DOHH2 (cell line): ENCODE results near the gene VWA3B.
A peak's percentile ranks its signal among the peaks of the same experiment; 100 is the strongest.
"Not testable (repeated sequence)": the region's sequence is repeated elsewhere in the genome, so short reads cannot be mapped to it uniquely, and the experiment has no call there.

Experiments
- H3F3A ChIP-seq: fragments of 200-600 bp; sonication (generic), shearing (Covaris generic); 2 replicates; pipeline ENCODE4 v1.6.0; 2016; ENCODE audit warnings: antibody characterized with exemption, mild to moderate bottlenecking; ENCODE audit not compliant: control insufficient read depth, insufficient read depth
- H3K27ac ChIP-seq: fragments of 200-600 bp; sonication (generic); 2 replicates; pipeline ENCODE4 v1.5.1; 2014; ENCODE audit warnings: low read depth, mild to moderate bottlenecking, low read length, moderate library complexity
- H3K27me3 ChIP-seq: fragments of 200-600 bp; sonication (generic); 2 replicates; pipeline ENCODE4 v1.6.1; 2014; ENCODE audit warnings: mild to moderate bottlenecking, low read length, mixed read lengths; ENCODE audit not compliant: control insufficient read depth
- H3K36me3 ChIP-seq: fragments of 200-600 bp; sonication (generic); 2 replicates; pipeline ENCODE4 v1.6.1; 2014; ENCODE audit warnings: mild to moderate bottlenecking, low read length, moderate library complexity, mixed read lengths; ENCODE audit not compliant: control insufficient read depth
- H3K4me1 ChIP-seq: fragments of 200-600 bp; sonication (generic); 2 replicates; pipeline ENCODE4 v1.6.1; 2014; ENCODE audit warnings: mild to moderate bottlenecking, low read length, mixed read lengths; ENCODE audit not compliant: control insufficient read depth
- H3K4me2 ChIP-seq: fragments of 200-600 bp; sonication (generic); 2 replicates; pipeline ENCODE4 v1.6.0; 2014; ENCODE audit warnings: mild to moderate bottlenecking, low read length, moderate library complexity
- H3K4me3 ChIP-seq: fragments of 200-600 bp; sonication (generic); 2 replicates; pipeline ENCODE4 v1.5.1; 2014; ENCODE audit warnings: mild to moderate bottlenecking, low read length, mixed read lengths
- H3K79me2 ChIP-seq: fragments of 200-600 bp; sonication (generic); 2 replicates; pipeline ENCODE4 v1.6.1; 2014; ENCODE audit warnings: mild to moderate bottlenecking, low read length, mixed read lengths; ENCODE audit not compliant: control insufficient read depth
- H3K9me2 ChIP-seq: fragments of 200-600 bp; sonication (generic); replicated peaks from 2 replicates; pipeline ENCODE4 v1.6.1; 2014; ENCODE audit warnings: mild to moderate bottlenecking, low read length, mixed read lengths; ENCODE audit not compliant: control insufficient read depth
- H3K9me3 ChIP-seq: fragments of 200-600 bp; sonication (generic); 2 replicates; pipeline ENCODE4 v1.6.1; 2014; ENCODE audit warnings: antibody characterized with exemption, low read length, mixed read lengths; ENCODE audit not compliant: control insufficient read depth, insufficient read depth
- H4K20me1 ChIP-seq: fragments of 200-600 bp; sonication (generic); 2 replicates; pipeline ENCODE4 v1.6.0; 2014; ENCODE audit warnings: low read depth, mild to moderate bottlenecking, antibody characterized with exemption, low read length, moderate library complexity; ENCODE audit not compliant: control insufficient read depth, insufficient read depth
- EZH2phosphoT487 ChIP-seq: fragments of 200-600 bp; sonication (generic); IDR thresholded peaks from 2 replicates; pipeline ENCODE4 v1.6.1; 2017; ENCODE audit warnings: borderline replicate concordance, mild to moderate bottlenecking, antibody characterized with exemption, low read length, moderate library complexity, mixed read lengths
- TF ChIP-seq, protein P1 (sequence below): fragments of 200-600 bp; sonication (generic); IDR thresholded peaks from one replicate; pipeline ENCODE4 v1.5.1; 2014; ENCODE audit warnings: antibody characterized with exemption, mild to moderate bottlenecking, low read depth, low read length; ENCODE audit not compliant: poor library complexity, severe bottlenecking

Gene VWA3B

DNA sequence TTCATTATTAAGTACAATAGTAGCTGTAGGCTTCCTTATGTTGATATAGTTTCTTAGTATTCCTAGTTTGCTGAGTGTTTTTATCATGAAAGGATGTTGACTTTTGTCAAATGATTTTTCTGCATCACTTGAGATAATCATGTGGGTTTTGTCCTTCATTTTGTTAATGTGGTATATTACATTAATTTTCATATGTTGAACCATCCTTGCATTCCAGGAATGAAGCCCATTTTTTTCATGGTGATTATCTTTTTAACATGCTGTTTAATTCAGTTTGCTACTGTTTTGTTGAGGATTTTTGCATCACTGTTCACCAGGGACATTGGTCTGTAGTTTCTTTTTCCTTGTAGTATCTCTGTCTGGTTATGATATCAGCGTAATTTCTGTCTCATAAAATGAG, 176.4 kb downstream of the VWA3B start:
- Histone ChIP-seq H3K36me3 (no peaks in the 10 kb centered on the region), H3K27me3 (0 out of 2 replicates have a peak, but pooled peaks cover 5% of the 10 kb centered on the region), H3K9me3 (peaks cover 11% of the 10 kb centered on the region), H3K79me2 (no peaks in the 10 kb centered on the region), H4K20me1 (no peaks in the 10 kb centered on the region), H3K4me3 (no peak overlapping the region), H3F3A (no peaks in the 10 kb centered on the region), H3K27ac (no peak overlapping the region), H3K4me1 (no peaks in the 10 kb centered on the region), H3K4me2 (no peak overlapping the region), H3K9me2 (no peaks in the 10 kb centered on the region)
- no peak for TF ChIP-seq EZH2phosphoT487
- TF ChIP-seq, protein P1, sequence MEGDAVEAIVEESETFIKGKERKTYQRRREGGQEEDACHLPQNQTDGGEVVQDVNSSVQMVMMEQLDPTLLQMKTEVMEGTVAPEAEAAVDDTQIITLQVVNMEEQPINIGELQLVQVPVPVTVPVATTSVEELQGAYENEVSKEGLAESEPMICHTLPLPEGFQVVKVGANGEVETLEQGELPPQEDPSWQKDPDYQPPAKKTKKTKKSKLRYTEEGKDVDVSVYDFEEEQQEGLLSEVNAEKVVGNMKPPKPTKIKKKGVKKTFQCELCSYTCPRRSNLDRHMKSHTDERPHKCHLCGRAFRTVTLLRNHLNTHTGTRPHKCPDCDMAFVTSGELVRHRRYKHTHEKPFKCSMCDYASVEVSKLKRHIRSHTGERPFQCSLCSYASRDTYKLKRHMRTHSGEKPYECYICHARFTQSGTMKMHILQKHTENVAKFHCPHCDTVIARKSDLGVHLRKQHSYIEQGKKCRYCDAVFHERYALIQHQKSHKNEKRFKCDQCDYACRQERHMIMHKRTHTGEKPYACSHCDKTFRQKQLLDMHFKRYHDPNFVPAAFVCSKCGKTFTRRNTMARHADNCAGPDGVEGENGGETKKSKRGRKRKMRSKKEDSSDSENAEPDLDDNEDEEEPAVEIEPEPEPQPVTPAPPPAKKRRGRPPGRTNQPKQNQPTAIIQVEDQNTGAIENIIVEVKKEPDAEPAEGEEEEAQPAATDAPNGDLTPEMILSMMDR = no peak

DNA sequence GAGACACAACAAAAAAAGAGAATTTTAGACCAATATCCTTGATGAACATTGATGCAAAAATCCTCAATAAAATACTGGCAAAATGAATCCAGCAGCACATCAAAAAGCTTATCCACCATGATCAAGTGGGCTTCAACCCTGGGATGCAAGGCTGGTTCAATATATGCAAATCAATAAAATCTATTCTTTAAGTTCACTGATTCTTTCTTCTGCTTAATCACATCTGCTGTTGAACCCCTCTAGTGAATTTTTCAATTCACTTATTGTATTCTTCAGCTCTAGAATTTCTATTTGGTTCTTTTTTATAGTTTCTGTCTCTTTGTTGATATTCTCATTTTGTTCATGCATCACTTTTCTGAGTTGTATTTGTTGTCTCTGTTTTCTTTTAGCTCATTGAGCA, 181.3 kb downstream of the VWA3B start:
- not testable (repeated sequence) for H3K27ac ChIP-seq, H3K79me2 ChIP-seq, H3K4me1 ChIP-seq

DNA sequence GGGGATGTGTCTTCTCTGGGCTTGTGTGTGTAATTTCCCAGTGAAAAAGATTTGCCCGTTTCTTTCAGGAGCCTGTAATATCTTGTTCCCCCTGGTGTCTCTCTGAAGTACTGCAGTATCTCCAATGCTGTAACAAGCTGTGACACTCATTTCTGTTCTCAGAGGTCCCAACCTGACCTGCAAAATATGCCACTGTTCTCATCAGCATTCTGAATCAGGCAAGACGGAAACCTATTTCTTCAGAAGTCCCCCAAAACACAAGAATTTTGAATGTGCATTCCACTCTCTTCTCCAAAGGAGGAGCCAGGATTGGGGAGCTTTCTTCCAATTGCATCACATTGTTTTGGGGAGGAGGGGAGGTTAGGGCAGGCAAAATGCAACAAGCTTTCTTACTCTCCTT, 182.3 kb downstream of the VWA3B start:
- no peaks in the 10 kb centered on the region; the same call in 1 of the 2 replicates for H3K27me3 ChIP-seq
- no peaks in the 10 kb centered on the region for H3K9me2 ChIP-seq
- H3F3A ChIP-seq = no peaks in the 10 kb centered on the region
- TF ChIP-seq EZH2phosphoT487 = no peak
- TF ChIP-seq, protein P1 = peak; percentile 84
- H3K9me3 ChIP-seq = peaks cover 3% of the 10 kb centered on the region
- no peaks in the 10 kb centered on the region for H3K4me1 ChIP-seq
- no peak overlapping the region for H3K4me2 ChIP-seq
- H4K20me1 ChIP-seq = no peaks in the 10 kb centered on the region
- no peak overlapping the region for H3K4me3 ChIP-seq
- no peak overlapping the region for H3K27ac ChIP-seq
- no peaks in the 10 kb centered on the region for H3K36me3 ChIP-seq
- no peaks in the 10 kb centered on the region for H3K79me2 ChIP-seq

More for the DNA sequence above, 181.3 kb downstream of the VWA3B start:
- H3K27me3 ChIP-seq, H4K20me1 ChIP-seq, H3F3A ChIP-seq, H3K9me3 ChIP-seq, H3K9me2 ChIP-seq, H3K4me3 ChIP-seq, H3K36me3 ChIP-seq, H3K4me2 ChIP-seq: not testable (repeated sequence)

DNA sequence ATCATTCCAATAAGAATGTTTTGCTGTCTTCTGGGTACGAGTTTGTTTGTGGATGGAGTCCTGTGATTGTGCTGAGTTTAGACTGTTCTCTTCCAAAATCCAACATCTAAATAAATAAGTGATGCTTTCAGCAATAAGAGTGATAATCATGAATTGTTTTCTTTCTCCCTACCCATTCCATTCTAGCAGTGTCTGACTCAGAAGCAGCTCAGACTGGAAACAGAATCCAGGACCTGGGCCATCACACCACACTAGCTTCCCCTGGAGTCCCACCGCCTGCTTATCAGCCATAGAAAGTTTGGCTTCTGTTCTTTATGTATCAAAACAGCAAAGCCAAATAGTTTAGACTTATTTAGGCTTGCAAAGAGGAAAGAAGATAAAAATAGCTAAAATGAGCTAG, 182.9 kb downstream of the VWA3B start:
- Histone ChIP-seq H3K4me2 (no peak overlapping the region), H3K27me3 (no peaks in the 10 kb centered on the region; the same call in 1 of the 2 replicates), H3K9me3 (no peaks in the 10 kb centered on the region), H3K79me2 (no peaks in the 10 kb centered on the region), H3K27ac (no peak overlapping the region), H3K4me1 (no peaks in the 10 kb centered on the region), H3F3A (no peaks in the 10 kb centered on the region), H3K4me3 (no peak overlapping the region), H3K9me2 (no peaks in the 10 kb centered on the region), H3K36me3 (no peaks in the 10 kb centered on the region), H4K20me1 (no peaks in the 10 kb centered on the region)
- TF ChIP-seq EZH2phosphoT487 = no peak
- TF ChIP-seq, protein P1 = no peak
